HG02588 (cell line): ENCODE data around the gene TSR3.
"Not testable (repeated sequence)": the region's sequence is repeated elsewhere in the genome, so short reads cannot be mapped to it uniquely, and the experiment has no call there.

Experiments
- ATAC-seq: cut with Tn5 transposase; IDR thresholded peaks from one replicate; pipeline ENCODE4 v1.9.1; 2021; ENCODE audit warnings: mild to moderate bottlenecking, moderate library complexity; ENCODE audit not compliant: unreplicated experiment

TSR3 gene

GRCh38 chr16:1338855-1339675 is 12.6 kb downstream of the TSR3 start:
- ATAC-seq, result no peak

- no peak for ATAC-seq
Observed at GRCh38 chr16:1338119-1338730, 13.5 kb downstream of the TSR3 start.

- no peak for ATAC-seq
Observed at GRCh38 chr16:1337486-1337885, 14.2 kb downstream of the TSR3 start.

- no peak for ATAC-seq
Observed at GRCh38 chr16:1336619-1337018, 15.1 kb downstream of the TSR3 start.

GRCh38 chr16:1335996-1336395 is 15.7 kb downstream of the TSR3 start:
- ATAC-seq, result no peak

GRCh38 chr16:1335211-1335971 is 16.3 kb downstream of the TSR3 start:
- no peak for ATAC-seq

GRCh38 chr16:1334739-1335138 is 16.9 kb downstream of the TSR3 start:
- no peak for ATAC-seq

- no peak for ATAC-seq
Observed at GRCh38 chr16:1333854-1334700, 17.6 kb downstream of the TSR3 start.

GRCh38 chr16:1333149-1333812 is 18.4 kb downstream of the TSR3 start, which contains the start of gene BAIAP3:
Gene BAIAP3, plus strand, starts transcription at chr16:1333645. Its CDS starts 4,905 bp downstream, at chr16:1338550.
- no peak for ATAC-seq

- no peak for ATAC-seq
Observed at GRCh38 chr16:1332618-1333148, 19.0 kb downstream of the TSR3 start.

GRCh38 chr16:1331712-1332617 is 19.7 kb downstream of the TSR3 start:
- ATAC-seq, result no peak

GRCh38 chr16:1330931-1331711 is 20.6 kb downstream of the TSR3 start:
- no peak for ATAC-seq

GRCh38 chr16:1330260-1330914 is 21.3 kb downstream of the TSR3 start:
- no peak for ATAC-seq

- ATAC-seq, result not testable (repeated sequence)
Observed at GRCh38 chr16:1328961-1329360, 22.7 kb downstream of the TSR3 start.

GRCh38 chr16:1328136-1328535 is 23.5 kb downstream of the TSR3 start:
- not testable (repeated sequence) for ATAC-seq

GRCh38 chr16:1327619-1327947 is 24.1 kb downstream of the TSR3 start:
- ATAC-seq, result no peak

- no peak for ATAC-seq
Observed at GRCh38 chr16:1326946-1327618, 24.6 kb downstream of the TSR3 start.
